GM18526 (cell line): ENCODE measurements around the gene GRIN2B.

ENCODE experiments used
- POLR2A ChIP-seq: IDR thresholded peaks from 3 replicates; pipeline ENCODE4 v1.6.1; 2011; ENCODE audit not compliant: insufficient read length; ENCODE audit errors: extremely low read depth

The GRIN2B gene

GRCh38 chr12:13970803-13971202 lies 10.6 kb downstream of the GRIN2B start:
- no peak for TF ChIP-seq POLR2A

GRCh38 chr12:13968281-13968680 lies 13.1 kb downstream of the GRIN2B start:
- TF ChIP-seq POLR2A, result no peak

- no peak for TF ChIP-seq POLR2A
These were observed 16.7 kb downstream of the GRIN2B start for GRCh38 chr12:13964666-13965065.

- TF ChIP-seq POLR2A, result no peak
These were observed 18.7 kb downstream of the GRIN2B start for GRCh38 chr12:13962699-13963098.

- TF ChIP-seq POLR2A, result no peak
These were observed 19.4 kb downstream of the GRIN2B start for GRCh38 chr12:13961971-13962370.

GRCh38 chr12:13959131-13959723 lies 22.2 kb downstream of the GRIN2B start:
- no peak for TF ChIP-seq POLR2A

GRCh38 chr12:13957576-13957975 lies 23.8 kb downstream of the GRIN2B start:
- no peak for TF ChIP-seq POLR2A

- TF ChIP-seq POLR2A, result no peak
These were observed 25.3 kb downstream of the GRIN2B start for GRCh38 chr12:13956060-13956590.

- TF ChIP-seq POLR2A, result no peak
These were observed 29.3 kb downstream of the GRIN2B start for GRCh38 chr12:13952096-13952495.

GRCh38 chr12:13950502-13950901 lies 30.9 kb downstream of the GRIN2B start:
- no peak for TF ChIP-seq POLR2A

- no peak for TF ChIP-seq POLR2A
These were observed 32.8 kb downstream of the GRIN2B start for GRCh38 chr12:13948621-13949020.

- TF ChIP-seq POLR2A, result no peak
These were observed 34.0 kb downstream of the GRIN2B start for GRCh38 chr12:13947276-13947946.

- TF ChIP-seq POLR2A, result no peak
These were observed 35.8 kb downstream of the GRIN2B start for GRCh38 chr12:13945641-13946040.

GRCh38 chr12:13945236-13945635 lies 36.2 kb downstream of the GRIN2B start:
- no peak for TF ChIP-seq POLR2A

- TF ChIP-seq POLR2A, result no peak
These were observed 38.6 kb downstream of the GRIN2B start for GRCh38 chr12:13942826-13943225.
